H9 (cell line): ENCODE results near the gene ZBTB26. TPM values are rescaled to one million over a fixed set of nuclear protein-coding genes. Genes with fewer than 3 reads are reported as not detected.

ENCODE experiments used
- DNase-seq: peaks from one replicate; pipeline ENCODE4 v3.0.0-alpha.2; 2017
- H2AFZ ChIP-seq: one replicate; pipeline ENCODE4 v1.6.1; 2013; ENCODE audit warnings: mild to moderate bottlenecking, low read length, control low read depth, moderate library complexity
- H2AK5ac ChIP-seq: 2 replicates; pipeline ENCODE4 v1.6.1; 2013; ENCODE audit warnings: low read length, control low read depth, mixed read lengths; ENCODE audit not compliant: insufficient read length
- H2BK120ac ChIP-seq: one replicate; pipeline ENCODE4 v1.6.1; 2013; ENCODE audit warnings: low read depth, mild to moderate bottlenecking, low read length, control low read depth, inconsistent platforms; ENCODE audit not compliant: poor library complexity, severe bottlenecking
- H2BK12ac ChIP-seq: 2 replicates; pipeline ENCODE4 v1.6.1; 2013; ENCODE audit warnings: low read length, control low read depth, mixed read lengths, low read depth; ENCODE audit not compliant: insufficient read length
- H2BK15ac ChIP-seq: 2 replicates; pipeline ENCODE4 v1.6.1; 2013; ENCODE audit warnings: low read depth, low read length, control low read depth
- H2BK20ac ChIP-seq: one replicate; pipeline ENCODE4 v1.6.1; 2013; ENCODE audit warnings: low read depth, mild to moderate bottlenecking, low read length, control low read depth, inconsistent platforms; ENCODE audit not compliant: poor library complexity, severe bottlenecking
- H2BK5ac ChIP-seq: 2 replicates; pipeline ENCODE4 v1.6.1; 2013; ENCODE audit warnings: low read length, control low read depth, mixed read lengths; ENCODE audit not compliant: insufficient read length
- H3K14ac ChIP-seq: 2 replicates; pipeline ENCODE4 v1.6.1; 2013; ENCODE audit warnings: low read length, control low read depth; ENCODE audit not compliant: insufficient read depth
- H3K18ac ChIP-seq: 2 replicates; pipeline ENCODE4 v1.6.1; 2013; ENCODE audit warnings: low read depth, mild to moderate bottlenecking, mixed read lengths, low read length, control low read depth; ENCODE audit not compliant: insufficient read length
- H3K23ac ChIP-seq: 2 replicates; pipeline ENCODE4 v1.6.1; 2013; ENCODE audit warnings: low read length, control low read depth, mixed read lengths, low read depth; ENCODE audit not compliant: insufficient read length
- H3K23me2 ChIP-seq: 2 replicates; pipeline ENCODE4 v1.6.1; 2013; ENCODE audit warnings: low read depth, mild to moderate bottlenecking, mixed read lengths, low read length, control low read depth; ENCODE audit not compliant: insufficient read length, poor library complexity, severe bottlenecking
- H3K27ac ChIP-seq: 2 replicates; pipeline ENCODE4 v1.5.1; 2013; ENCODE audit warnings: low read length, control low read depth, mixed read lengths, low read depth; ENCODE audit not compliant: insufficient read length
- H3K27me3 ChIP-seq: 2 replicates; pipeline ENCODE4 v1.6.1; 2013; ENCODE audit warnings: low read length, control low read depth, inconsistent platforms; ENCODE audit not compliant: insufficient read depth
- H3K4ac ChIP-seq: 2 replicates; pipeline ENCODE4 v1.6.1; 2013; ENCODE audit warnings: low read depth, mild to moderate bottlenecking, control low read depth, inconsistent platforms, low read length, moderate library complexity
- H3K4me1 ChIP-seq: 2 replicates; pipeline ENCODE4 v1.6.1; 2013; ENCODE audit warnings: low read length, control low read depth, inconsistent platforms; ENCODE audit not compliant: insufficient read depth
- H3K4me2 ChIP-seq: 2 replicates; pipeline ENCODE4 v1.6.1; 2013; ENCODE audit warnings: low read length, control low read depth, mixed read lengths; ENCODE audit not compliant: insufficient read length, insufficient read depth
- H3K56ac ChIP-seq: 2 replicates; pipeline ENCODE4 v1.6.1; 2013; ENCODE audit warnings: low read depth, mild to moderate bottlenecking, mixed read lengths, low read length, control low read depth; ENCODE audit not compliant: insufficient read length
- H3K79me1 ChIP-seq: 2 replicates; pipeline ENCODE4 v1.6.1; 2013; ENCODE audit warnings: low read depth, mild to moderate bottlenecking, moderate library complexity, low read length, control low read depth, inconsistent platforms; ENCODE audit not compliant: insufficient read depth, poor library complexity, severe bottlenecking
- H3K79me2 ChIP-seq: 2 replicates; pipeline ENCODE4 v1.6.1; 2013; ENCODE audit warnings: low read length, control low read depth, inconsistent platforms; ENCODE audit not compliant: insufficient read depth
- H3K9ac ChIP-seq: 2 replicates; pipeline ENCODE4 v1.6.1; 2013; ENCODE audit warnings: low read length, control low read depth, mixed read lengths; ENCODE audit not compliant: insufficient read length; ENCODE audit errors: extremely low read depth
- H3K9me3 ChIP-seq: one replicate; pipeline ENCODE4 v1.6.1; 2013; ENCODE audit warnings: low read depth, low read length, inconsistent platforms; ENCODE audit not compliant: control insufficient read depth
- H3T11ph ChIP-seq: one replicate; pipeline ENCODE4 v1.6.1; 2013; ENCODE audit warnings: mild to moderate bottlenecking, low read length, control low read depth, inconsistent platforms
- H4K20me1 ChIP-seq: one replicate; pipeline ENCODE4 v1.6.1; 2013; ENCODE audit not compliant: control insufficient read depth, insufficient read length, insufficient read depth
- H4K5ac ChIP-seq: 2 replicates; pipeline ENCODE4 v1.6.1; 2013; ENCODE audit warnings: low read depth, mild to moderate bottlenecking, mixed read lengths, low read length, control low read depth; ENCODE audit not compliant: insufficient read length
- H4K8ac ChIP-seq: replicated peaks from 2 replicates; pipeline ENCODE4 v1.6.1; 2013; ENCODE audit warnings: low read length, control low read depth, mixed read lengths, low read depth; ENCODE audit not compliant: insufficient read length
- H4K91ac ChIP-seq: 2 replicates; pipeline ENCODE4 v1.6.1; 2013; ENCODE audit warnings: low read depth, mild to moderate bottlenecking, moderate library complexity, mixed read lengths, low read length, control low read depth; ENCODE audit not compliant: insufficient read length
- H3K27ac Mint-ChIP-seq, 3 experiments: 2 replicates in 2 of 3; 3 replicates in 1 of 3; pipeline ENCODE4 v1.8.0; 2020 to 2021; ENCODE audit warnings: mixed read lengths in 3 of 3, mild to moderate bottlenecking in 1 of 3, moderate library complexity in 1 of 3
- H3K27me3 Mint-ChIP-seq: 2 replicates; pipeline ENCODE4 v1.8.0; 2021; ENCODE audit warnings: low read depth, mild to moderate bottlenecking, moderate library complexity, mixed read lengths
- H3K36me3 Mint-ChIP-seq, 3 experiments: 2 replicates in 2 of 3; 3 replicates in 1 of 3; pipeline ENCODE4 v1.8.0; 2020 to 2021; ENCODE audit warnings: low read depth in 3 of 3, mixed read lengths in 3 of 3; ENCODE audit not compliant: insufficient read depth in 1 of 3
- H3K4me1 Mint-ChIP-seq, 2 experiments: 2 replicates each; pipeline ENCODE4 v1.8.0; 2020; ENCODE audit warnings: mixed read lengths in 2 of 2
- H3K4me3 Mint-ChIP-seq, 2 experiments: 2 replicates in 1 of 2; 3 replicates in 1 of 2; pipeline ENCODE4 v1.8.0; 2020 to 2021; ENCODE audit warnings: mild to moderate bottlenecking in 2 of 2, mixed read lengths in 2 of 2, moderate library complexity in 1 of 2
- H3K9me3 Mint-ChIP-seq, 2 experiments: 2 replicates in 1 of 2; 3 replicates in 1 of 2; pipeline ENCODE4 v1.8.0; 2020; ENCODE audit warnings: mild to moderate bottlenecking in 2 of 2, mixed read lengths in 2 of 2, moderate library complexity in 1 of 2
- CTCF ChIP-seq: fragments of 200-600 bp; sonication (generic); conservative IDR thresholded peaks from 3 replicates; pipeline ENCODE4 v1.8.0; 2021; ENCODE audit warnings: antibody characterized with exemption, mild to moderate bottlenecking
- WGBS: extraction: QIAGEN DNeasy Blood & Tissue Kit; methylation state at CpG from one replicate; pipeline ENCODE4 v1.1.7; 2013; ENCODE audit warnings: missing lambda C conversion rate, low lambda C conversion rate, mixed read lengths; ENCODE audit not compliant: insufficient read length; ENCODE audit errors: extremely low coverage; 5-methylcytosine and 5-hydroxymethylcytosine counted together
- total RNA-seq: library from RNA; stranded (reverse); gene quantifications from 2 replicates; pipeline ENCODE4 v1.2.1, GENCODE V29; 2021

Gene ZBTB26
- total RNA-seq, 1 experiment from 2014 or later: 5.8 TPM

- H3K27ac ChIP-seq: no peak overlapping the region
- no peak overlapping the region for H3K14ac ChIP-seq
- H3K9me3 ChIP-seq: no peaks in the 10 kb centered on the region
- H3K18ac ChIP-seq: no peak overlapping the region
- no peak overlapping the region for H3K9ac ChIP-seq
- no peaks in the 10 kb centered on the region for H3K27me3 ChIP-seq
- H3T11ph ChIP-seq: no peak overlapping the region
- no peak overlapping the region for H3K56ac ChIP-seq
- Mint-ChIP-seq H3K36me3 (peaks cover 40 to 80% (median 70%) of the 10 kb centered on the region in 3 experiments), H3K27ac (no peak overlapping the region), H3K9me3 (no peaks in the 10 kb centered on the region), H3K4me1 (no peaks in the 10 kb centered on the region), H3K27me3 (no peaks in the 10 kb centered on the region; the same call in 1 of the 2 replicates), H3K4me3 (no peak overlapping the region)
- H3K79me1 ChIP-seq: no peaks in the 10 kb centered on the region
- H2BK15ac ChIP-seq: no peak overlapping the region
- no peak overlapping the region for H4K5ac ChIP-seq
- WGBS: no CpG with 5 or more reads among the region's 2 CpGs
- no peak overlapping the region for H2AK5ac ChIP-seq
- DNase-seq: no peak
- no peaks in the 10 kb centered on the region for H3K79me2 ChIP-seq
- no peak overlapping the region for H2BK120ac ChIP-seq
- no peak for TF ChIP-seq CTCF
- no peak overlapping the region for H2BK12ac ChIP-seq
- no peaks in the 10 kb centered on the region for H3K4me1 ChIP-seq
- H3K23me2 ChIP-seq: no peaks in the 10 kb centered on the region
- H3K23ac ChIP-seq: no peak overlapping the region
- no peaks in the 10 kb centered on the region for H4K20me1 ChIP-seq
- no peak overlapping the region for H4K8ac ChIP-seq
- H2AFZ ChIP-seq: no peak overlapping the region
- H2BK5ac ChIP-seq: no peak overlapping the region
- H3K4me2 ChIP-seq: no peak overlapping the region
- H2BK20ac ChIP-seq: no peak overlapping the region
- H3K4ac ChIP-seq: no peak overlapping the region
- H4K91ac ChIP-seq: no peak overlapping the region
These were observed 51.9 kb downstream of the ZBTB26 start for GRCh38 chr9:122879443-122879842.
